Spleen (tissue), 11 donors: ENCODE measurements around the gene ABO. TPM values are rescaled to one million over a fixed set of nuclear protein-coding genes. Genes with fewer than 3 reads are reported as not detected.
A peak's percentile ranks its signal among the peaks of the same experiment; 100 is the strongest.
"Not testable (repeated sequence)": the region's sequence is repeated elsewhere in the genome, so short reads cannot be mapped to it uniquely, and the experiment has no call there.

Experiments
- DNase-seq: peaks from one replicate; pipeline ENCODE4 v3.0.0-alpha.2; 2020
- H3K27ac ChIP-seq, 8 donors: fragments of 200-600 bp; sonication (generic) in 7 of 8; 1 replicate in 4 of 8; 2 replicates in 4 of 8; pipeline versions ENCODE4 v1.5.0 to v1.8.0; 2016 to 2021; ENCODE audit warnings: inconsistent platforms in 4 of 8, mild to moderate bottlenecking in 4 of 8, moderate library complexity in 1 of 8
- H3K27me3 ChIP-seq, 7 donors: fragments of 200-600 bp; sonication (generic) in 6 of 7; replicated peaks in 1 of 7; 1 replicate in 4 of 7; 2 replicates in 3 of 7; pipeline versions ENCODE4 v1.5.0 to v1.8.0; 2016 to 2021; ENCODE audit warnings: inconsistent platforms in 3 of 7, mild to moderate bottlenecking in 1 of 7
- H3K36me3 ChIP-seq, 6 donors: fragments of 200-600 bp; sonication (generic) in 5 of 6; 1 replicate in 4 of 6; 2 replicates in 2 of 6; pipeline versions ENCODE4 v1.5.0 to v1.8.0; 2016 to 2021; ENCODE audit warnings: inconsistent platforms in 2 of 6
- H3K4me1 ChIP-seq, 6 donors: fragments of 200-600 bp; sonication (generic) in 5 of 6; 1 replicate in 3 of 6; 2 replicates in 3 of 6; pipeline versions ENCODE4 v1.5.0 to v1.8.0; 2016 to 2021; ENCODE audit warnings: inconsistent platforms in 3 of 6
- H3K4me3 ChIP-seq, 8 donors: fragments of 200-600 bp; sonication (generic) in 7 of 8; 1 replicate in 4 of 8; 2 replicates in 4 of 8; pipeline versions ENCODE4 v1.5.0 to v1.8.0; 2016 to 2021; ENCODE audit warnings: inconsistent platforms in 4 of 8, mild to moderate bottlenecking in 4 of 8, moderate library complexity in 2 of 8
- H3K9me3 ChIP-seq, 8 donors: fragments of 200-600 bp; sonication (generic) in 7 of 8; 1 replicate in 4 of 8; 2 replicates in 4 of 8; pipeline versions ENCODE4 v1.5.0 to v1.8.0; 2016 to 2021; ENCODE audit warnings: inconsistent platforms in 4 of 8
- CTCF ChIP-seq, 11 experiments: fragments of 200-600 bp in 7 of 11; fragments of 450-650 bp in 4 of 11; sonication (generic) in 4 of 11; IDR thresholded peaks in 8 of 11; conservative IDR thresholded peaks in 3 of 11; 1 replicate in 7 of 11; 2 replicates in 4 of 11; pipeline versions ENCODE4 v1.4.0 to v1.8.0; 2016 to 2021; ENCODE audit warnings: antibody characterized with exemption in 11 of 11, inconsistent platforms in 4 of 11, mild to moderate bottlenecking in 1 of 11
- POLR2A ChIP-seq, 3 donors: fragments of 450-650 bp; IDR thresholded peaks; one replicate each; pipeline ENCODE4 v1.5.1; 2017; ENCODE audit warnings: antibody characterized with exemption in 3 of 3, mild to moderate bottlenecking in 1 of 3
- POLR2AphosphoS5 ChIP-seq, 3 donors: sonication (generic); formaldehyde crosslinking; IDR thresholded peaks; one replicate each; pipeline ENCODE4 v1.5.1; 2017; ENCODE audit warnings: antibody characterized with exemption in 3 of 3
- WGBS, 5 donors: extraction: QIAGEN DNeasy Blood & Tissue Kit in 3 of 5; methylation state at CpG; one replicate each; pipeline versions ENCODE4 v1.1.5 to v1.1.7; 2013 to 2018; 5-methylcytosine and 5-hydroxymethylcytosine counted together
- intact Hi-C: fragments of 100-400 bp; cut with DNase I; formaldehyde crosslinking; loops from one replicate; pipeline ENCODE4 v1.15.0; 2023; ENCODE audit warnings: low total_unique reads
- polyA plus RNA-seq, 3 donors: library from polyadenylated mRNA; stranded (reverse); fragments of 200-250 nt; gene quantifications; one replicate each; pipeline ENCODE4 v1.2.1, GENCODE V29; 2013
- total RNA-seq, 7 donors: library from RNA; depleted of rRNA in 3 of 7; stranded (reverse); fragments of >200 nt in 3 of 7; fragmentation: NEBNext Ultra II Directional in 4 of 7; extraction: Animal tissue kit (Norgen Biotek cat#: 25700) in 4 of 7; gene quantifications; one replicate each; pipeline versions ENCODE4 v1.1.0 to v1.2.1, GENCODE V29; 2016 to 2021
- donor health status: healthy with polysubstance abuse.
- donor health status: DM: no; HTN: no; CAD: no; lungs with moderate emphysema.
- donor health status: DM: no; HTN: no; CAD: no.
- donor health status: Bipolar disorder and iron deficiency.
- donor health status: healthy.
- donor health status: DM: no; HTN: no; CAD: no.
- donor health status: DM: yes; HTN: yes; CAD: no.

The ABO gene
- total and polyA plus RNA-seq, 10 donors = 0.26 to 5.8 (median 2.3) TPM

GRCh38 chr9:133224762-133225161, 50.2 kb downstream of the ABO start:
- Histone ChIP-seq H3K36me3 (no peaks in the 10 kb centered on the region), H3K27ac (no peak overlapping the region), H3K9me3 (no peaks in the 10 kb centered on the region), H3K4me1 (no peaks in the 10 kb centered on the region), H3K27me3 (peaks cover 0 to 44% (median 0%) of the 10 kb centered on the region in 7 donors), H3K4me3 (no peak overlapping the region)
- intact Hi-C loops = no loop called here
- no peak for TF ChIP-seq POLR2AphosphoS5 (IDR thresholded peaks at IDR 0.05)
- no peak for TF ChIP-seq CTCF (IDR thresholded peaks at IDR 0.05 in 8 of 11, conservative IDR thresholded peaks at IDR 0.05 in 3 of 11)
- no peak for TF ChIP-seq POLR2A (IDR thresholded peaks at IDR 0.05)
- WGBS, 5 donors = 84 to 90% (median 88%) methylated on average over 7 to 12 of the region's 12 CpGs
- DNase-seq = no peak

GRCh38 chr9:133223159-133223756, 51.7 kb downstream of the ABO start:
- intact Hi-C loops, H3K4me1 ChIP-seq, H3K4me3 ChIP-seq, H3K9me3 ChIP-seq, H3K27ac ChIP-seq, H3K36me3 ChIP-seq: not testable (repeated sequence)
- WGBS, 5 donors = 24 to 54% (median 35%) methylated on average over 12 to 13 of the region's 13 CpGs
- peak; percentile 41 for DNase-seq
- peaks cover 0 to 51% (median 0%) of the 10 kb centered on the region in 7 donors for H3K27me3 ChIP-seq

- H3K4me1 ChIP-seq, intact Hi-C loops, H3K27ac ChIP-seq, H3K9me3 ChIP-seq, H3K36me3 ChIP-seq, DNase-seq, H3K4me3 ChIP-seq: not testable (repeated sequence)
- WGBS, 5 donors = 77 to 93% (median 89%) methylated on average over 5 to 12 of the region's 12 CpGs
- H3K27me3 ChIP-seq = peaks cover 0 to 53% (median 0%) of the 10 kb centered on the region in 7 donors
Observed at GRCh38 chr9:133221994-133222393, 53.0 kb downstream of the ABO start.

- WGBS, 5 donors = 71 to 82% (median 75%) methylated on average over 11 to 12 of the region's 12 CpGs
- intact Hi-C loops = no loop called here
- DNase-seq = no peak
- H3K27ac ChIP-seq = no peak overlapping the region
- peaks cover 0 to 48% (median 0%) of the 10 kb centered on the region in 7 donors for H3K27me3 ChIP-seq
- no peaks in the 10 kb centered on the region for H3K36me3 ChIP-seq
- H3K9me3 ChIP-seq = no peaks in the 10 kb centered on the region
- no peak for TF ChIP-seq POLR2AphosphoS5 (IDR thresholded peaks at IDR 0.05)
- no peak for TF ChIP-seq POLR2A (IDR thresholded peaks at IDR 0.05)
- TF ChIP-seq CTCF (IDR thresholded peaks at IDR 0.05 in 8 of 11, conservative IDR thresholded peaks at IDR 0.05 in 3 of 11) = no peak
- H3K4me3 ChIP-seq = no peak overlapping the region
- no peaks in the 10 kb centered on the region for H3K4me1 ChIP-seq
Observed at GRCh38 chr9:133221177-133221809, 53.7 kb downstream of the ABO start.

GRCh38 chr9:133218049-133218975, 56.7 kb downstream of the ABO start:
- H3K27ac ChIP-seq, intact Hi-C loops, H3K4me1 ChIP-seq, DNase-seq, H3K4me3 ChIP-seq, H3K9me3 ChIP-seq, H3K36me3 ChIP-seq: not testable (repeated sequence)
- WGBS, 5 donors = 73 to 82% (median 78%) methylated on average over 18 to 19 of the region's 19 CpGs
- peaks cover 0 to 25% (median 0%) of the 10 kb centered on the region in 7 donors for H3K27me3 ChIP-seq

GRCh38 chr9:133217333-133217988, 57.5 kb downstream of the ABO start:
- peaks cover 0 to 28% (median 0%) of the 10 kb centered on the region in 7 donors for H3K27me3 ChIP-seq
- intact Hi-C loops, H3K4me1 ChIP-seq, H3K36me3 ChIP-seq, H3K9me3 ChIP-seq, H3K4me3 ChIP-seq, H3K27ac ChIP-seq: not testable (repeated sequence)
- WGBS, 5 donors = 56 to 65% (median 60%) methylated on average over 12 of the region's 12 CpGs
- peak; percentile 34 for DNase-seq

GRCh38 chr9:133214276-133214675, 60.7 kb downstream of the ABO start:
- H3K36me3 ChIP-seq, H3K4me1 ChIP-seq, H3K4me3 ChIP-seq, H3K27ac ChIP-seq, DNase-seq, intact Hi-C loops: not testable (repeated sequence)
- Histone ChIP-seq H3K9me3 (peaks cover 0 to 11% (median 0%) of the 10 kb centered on the region in 8 donors), H3K27me3 (peaks cover 0 to 51% (median 0%) of the 10 kb centered on the region in 7 donors)
- 54 to 67% (median 64%) methylated on average over 4 of the region's 4 CpGs for WGBS, 5 donors
